Activated naive CD4-positive, alpha-beta T cell treated with anti-CD3 and anti-CD28 coated beads, Interleukin-2, amount 50 U/mL, for 24 hours (primary cell): ENCODE results near the gene COX11.

ENCODE experiments used
- H3K27ac Mint-ChIP-seq: one replicate; pipeline ENCODE4 v1.8.0; 2021; ENCODE audit warnings: mild to moderate bottlenecking, mixed read lengths
- H3K27me3 Mint-ChIP-seq: one replicate; pipeline ENCODE4 v1.8.0; 2021; ENCODE audit warnings: mixed read lengths
- H3K36me3 Mint-ChIP-seq: one replicate; pipeline ENCODE4 v1.8.0; 2021; ENCODE audit warnings: mixed read lengths
- H3K4me1 Mint-ChIP-seq: one replicate; pipeline ENCODE4 v1.8.0; 2021; ENCODE audit warnings: mixed read lengths
- H3K4me3 Mint-ChIP-seq: one replicate; pipeline ENCODE4 v1.8.0; 2021; ENCODE audit warnings: mild to moderate bottlenecking, mixed read lengths
- H3K9me3 Mint-ChIP-seq: one replicate; pipeline ENCODE4 v1.8.0; 2021; ENCODE audit warnings: mixed read lengths

COX11 gene, protein sequence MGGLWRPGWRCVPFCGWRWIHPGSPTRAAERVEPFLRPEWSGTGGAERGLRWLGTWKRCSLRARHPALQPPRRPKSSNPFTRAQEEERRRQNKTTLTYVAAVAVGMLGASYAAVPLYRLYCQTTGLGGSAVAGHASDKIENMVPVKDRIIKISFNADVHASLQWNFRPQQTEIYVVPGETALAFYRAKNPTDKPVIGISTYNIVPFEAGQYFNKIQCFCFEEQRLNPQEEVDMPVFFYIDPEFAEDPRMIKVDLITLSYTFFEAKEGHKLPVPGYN

DNA sequence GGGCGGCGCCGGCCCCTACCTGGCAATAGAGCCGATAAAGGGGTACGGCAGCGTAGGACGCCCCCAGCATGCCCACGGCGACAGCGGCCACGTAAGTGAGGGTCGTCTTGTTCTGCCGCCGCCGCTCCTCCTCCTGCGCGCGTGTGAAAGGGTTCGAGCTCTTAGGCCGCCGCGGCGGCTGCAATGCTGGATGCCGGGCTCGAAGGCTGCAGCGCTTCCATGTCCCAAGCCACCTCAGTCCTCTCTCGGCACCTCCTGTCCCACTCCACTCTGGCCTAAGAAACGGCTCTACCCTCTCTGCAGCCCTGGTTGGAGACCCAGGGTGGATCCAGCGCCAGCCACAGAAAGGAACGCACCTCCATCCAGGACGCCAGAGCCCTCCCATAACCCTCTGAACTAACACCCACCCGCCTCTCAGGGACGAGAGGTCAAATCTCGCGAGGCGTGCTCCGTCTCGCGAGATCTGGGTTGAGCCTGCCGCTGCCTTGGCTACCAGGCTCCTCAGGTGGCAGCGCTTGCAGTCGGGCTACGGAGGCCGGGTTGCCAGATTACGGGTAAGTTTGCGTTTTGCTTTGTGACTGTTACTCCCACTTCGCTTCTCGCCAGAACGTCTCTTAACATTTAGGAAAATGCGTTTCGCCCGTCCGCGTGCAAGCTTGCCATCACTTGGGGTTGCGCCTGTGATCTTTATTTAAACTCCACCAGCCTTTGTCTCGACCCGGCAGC is at the start of gene COX11, which contains the start of gene STXBP4:
Gene COX11 (minus strand): TSS at position 393 of the 726 bp plus-strand sequence. CDS start 8 bp downstream, at position 385.
Gene STXBP4 (plus strand): TSS at position 504 of the 726 bp plus-strand sequence. CDS start 17,455 bp downstream, outside the sequence.
- Mint-ChIP-seq H3K9me3 (no peaks in the 10 kb centered on the region), H3K4me1 (peaks cover 31% of the 10 kb centered on the region), H3K4me3 (no peak within 1 kb of the TSS), H3K36me3 (no peaks in the 10 kb centered on the region), H3K27me3 (no peaks in the 10 kb centered on the region), H3K27ac (no peak within 1 kb of the TSS)

DNA sequence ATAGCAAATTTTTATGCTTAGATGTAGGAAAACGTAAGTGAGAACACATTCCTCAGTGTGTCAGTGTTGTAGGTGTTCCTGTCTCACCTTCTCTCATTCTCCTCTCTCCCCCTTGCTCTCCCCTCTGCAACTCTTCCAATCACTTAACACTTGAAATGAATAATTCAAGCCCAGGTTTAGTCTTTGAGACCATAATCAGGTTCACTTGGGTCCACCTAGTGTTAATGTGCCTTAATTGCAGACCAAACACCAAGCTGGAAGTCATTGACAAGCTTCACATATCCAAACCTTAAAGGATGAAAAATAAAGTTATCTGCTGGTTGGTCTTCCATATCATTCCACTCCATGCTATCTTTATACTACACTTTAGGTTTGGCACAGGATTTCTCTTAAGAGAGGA is 37.1 kb upstream of the COX11 start:
- no peak overlapping the region for H3K27ac Mint-ChIP-seq
- H3K9me3 Mint-ChIP-seq, result no peaks in the 10 kb centered on the region

DNA sequence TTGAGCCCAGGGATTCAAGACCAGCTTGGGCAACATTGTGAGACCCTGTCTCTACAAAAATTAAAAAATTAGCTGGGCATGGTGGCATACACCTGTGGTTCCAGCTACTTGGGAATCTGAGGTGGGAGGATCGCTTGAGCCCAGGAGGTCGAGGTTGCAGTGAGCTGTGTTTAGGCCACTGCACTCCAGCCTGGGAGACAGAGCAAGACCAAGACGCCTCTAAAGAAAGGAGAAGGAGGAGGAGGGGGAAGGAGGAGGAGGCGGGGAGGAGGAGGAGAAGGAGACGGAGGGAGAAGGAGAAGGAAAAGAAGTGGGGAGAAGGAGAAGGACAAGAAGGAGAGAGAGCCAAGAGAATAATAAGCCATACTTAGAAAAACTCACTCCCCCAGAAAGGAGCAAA is 36.0 kb upstream of the COX11 start:
- Mint-ChIP-seq H3K9me3 (no peaks in the 10 kb centered on the region), H3K27me3 (no peaks in the 10 kb centered on the region), H3K27ac (no peak overlapping the region), H3K36me3 (peaks cover 3% of the 10 kb centered on the region), H3K4me1 (no peaks in the 10 kb centered on the region), H3K4me3 (no peak overlapping the region)

More for the DNA sequence above, 37.1 kb upstream of the COX11 start:
- Mint-ChIP-seq H3K27me3 (no peaks in the 10 kb centered on the region), H3K4me3 (no peak overlapping the region), H3K36me3 (peaks cover 3% of the 10 kb centered on the region), H3K4me1 (no peaks in the 10 kb centered on the region)

DNA sequence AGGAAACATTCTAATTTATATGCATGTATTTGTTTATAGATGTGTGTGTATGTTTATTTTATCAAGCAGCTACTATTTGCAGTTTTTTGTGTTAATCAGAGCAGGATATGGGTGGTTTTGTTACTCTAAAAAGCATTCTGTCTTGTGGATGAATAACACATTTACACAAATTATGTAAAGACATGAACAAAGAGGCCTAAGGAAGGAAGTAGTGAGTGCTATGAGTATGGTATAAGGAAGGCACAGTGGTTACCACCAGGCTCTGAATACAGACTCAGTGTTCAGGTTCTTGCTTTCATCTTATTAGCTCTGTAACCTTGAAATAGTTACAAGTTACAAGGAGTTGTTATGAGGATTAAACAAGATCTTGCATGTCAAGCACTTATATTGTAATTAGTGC is 34.0 kb upstream of the COX11 start:
- Mint-ChIP-seq H3K36me3 (no peaks in the 10 kb centered on the region), H3K27me3 (no peaks in the 10 kb centered on the region), H3K9me3 (no peaks in the 10 kb centered on the region), H3K27ac (no peak overlapping the region), H3K4me1 (no peaks in the 10 kb centered on the region), H3K4me3 (no peak overlapping the region)

DNA sequence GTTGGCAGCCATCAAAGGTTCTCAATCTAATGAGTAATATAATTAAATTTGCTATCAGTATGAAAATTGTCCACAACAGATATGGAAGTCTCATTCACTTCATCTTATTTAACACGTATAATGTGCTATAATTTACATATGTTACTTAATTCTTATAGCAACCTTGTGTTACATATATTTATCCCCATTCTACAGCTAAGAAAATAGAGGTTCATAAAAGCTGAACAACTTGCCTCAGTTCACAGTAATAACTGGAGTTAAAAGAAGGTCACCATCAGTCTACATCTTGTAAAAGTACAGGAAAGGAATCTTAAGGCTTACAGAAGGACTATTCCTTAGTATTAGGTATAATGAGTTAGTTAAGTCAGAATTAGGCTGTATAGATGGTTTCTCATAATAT is 28.0 kb upstream of the COX11 start:
- Mint-ChIP-seq H3K4me1 (no peaks in the 10 kb centered on the region), H3K4me3 (no peak overlapping the region), H3K9me3 (no peaks in the 10 kb centered on the region), H3K36me3 (no peaks in the 10 kb centered on the region), H3K27me3 (no peaks in the 10 kb centered on the region), H3K27ac (no peak overlapping the region)

DNA sequence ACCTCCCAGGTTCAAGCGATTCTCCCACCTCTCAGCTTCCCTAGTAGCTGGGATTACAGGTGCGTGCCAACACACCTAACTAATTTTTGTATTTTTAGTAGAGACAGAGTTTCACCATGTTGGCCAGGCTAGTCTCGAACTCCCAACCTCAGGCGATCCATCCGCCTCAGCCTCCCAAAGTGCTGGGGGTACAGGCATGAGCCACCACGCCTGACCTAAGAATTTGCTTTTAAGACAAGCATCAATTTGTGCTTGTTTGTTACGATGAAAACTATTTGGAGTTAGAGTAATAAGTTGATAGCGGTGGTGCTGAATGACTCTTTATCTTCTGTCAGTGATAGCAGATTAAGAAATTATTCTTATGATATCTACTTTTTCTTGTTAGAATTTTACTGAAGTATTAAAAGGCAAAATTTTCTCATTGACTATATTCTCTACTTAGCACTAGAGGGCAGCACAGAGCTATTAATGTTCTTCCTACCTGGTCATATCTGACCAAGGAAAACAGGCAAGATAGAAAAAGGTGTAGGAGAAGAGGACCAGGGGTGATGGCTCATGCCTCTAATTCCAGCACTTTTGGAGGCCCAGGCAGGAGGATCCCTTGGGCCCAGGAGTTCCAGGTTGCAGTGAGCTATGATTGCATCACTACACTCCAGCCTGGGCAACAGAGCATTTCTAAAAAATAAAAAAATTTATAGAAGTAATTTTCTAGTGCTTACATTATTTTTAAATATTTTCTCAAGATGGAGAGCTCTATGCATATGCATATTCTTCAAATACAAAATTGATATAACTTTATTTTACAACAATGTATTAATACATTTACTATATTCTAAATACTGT is 24.6 kb upstream of the COX11 start:
- Mint-ChIP-seq H3K4me3 (no peak overlapping the region), H3K9me3 (no peaks in the 10 kb centered on the region), H3K36me3 (no peaks in the 10 kb centered on the region), H3K4me1 (no peaks in the 10 kb centered on the region), H3K27ac (no peak overlapping the region), H3K27me3 (no peaks in the 10 kb centered on the region)

DNA sequence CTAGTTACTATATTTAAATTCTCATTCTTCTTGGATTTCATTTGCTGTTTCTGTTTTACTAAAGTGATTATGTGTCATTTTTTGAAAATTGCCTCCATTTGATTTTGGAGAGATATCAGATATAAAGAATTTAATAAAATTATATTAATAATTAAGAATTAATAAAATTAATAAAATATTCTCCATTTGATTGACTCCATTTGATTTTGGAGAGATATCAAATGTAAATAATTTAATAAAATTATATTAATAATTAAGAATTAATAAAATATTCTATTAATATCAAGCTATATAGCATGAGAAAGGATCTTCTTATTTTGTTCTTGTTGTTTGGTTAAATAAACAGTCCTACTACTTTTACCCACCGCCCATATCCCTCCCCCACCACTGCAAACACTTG is 23.1 kb upstream of the COX11 start:
- no peaks in the 10 kb centered on the region for H3K4me1 Mint-ChIP-seq
- no peak overlapping the region for H3K4me3 Mint-ChIP-seq
- no peaks in the 10 kb centered on the region for H3K27me3 Mint-ChIP-seq
- no peak overlapping the region for H3K27ac Mint-ChIP-seq
- H3K36me3 Mint-ChIP-seq, result no peaks in the 10 kb centered on the region
- H3K9me3 Mint-ChIP-seq, result no peaks in the 10 kb centered on the region

DNA sequence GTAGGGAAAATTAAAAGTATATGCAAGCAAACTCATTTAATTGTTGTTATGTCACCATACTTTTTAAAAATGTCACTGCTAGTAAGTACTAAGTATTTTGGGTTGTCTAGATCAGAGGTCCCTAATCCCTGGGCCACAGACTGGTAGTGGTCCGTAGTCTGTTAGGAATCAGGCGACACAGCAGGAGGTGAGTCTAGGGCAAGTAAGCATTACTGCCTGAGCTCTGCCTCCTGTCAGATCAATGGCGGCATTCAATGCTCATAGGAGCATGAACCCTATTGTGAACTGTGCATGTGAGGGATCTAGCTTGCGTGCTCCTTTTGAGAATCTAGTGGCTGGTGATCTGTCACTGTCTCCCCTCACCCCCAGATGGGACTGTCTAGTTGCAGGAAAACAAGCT is 21.7 kb upstream of the COX11 start:
- Mint-ChIP-seq H3K27me3 (no peaks in the 10 kb centered on the region), H3K9me3 (no peaks in the 10 kb centered on the region), H3K4me1 (no peaks in the 10 kb centered on the region)

DNA sequence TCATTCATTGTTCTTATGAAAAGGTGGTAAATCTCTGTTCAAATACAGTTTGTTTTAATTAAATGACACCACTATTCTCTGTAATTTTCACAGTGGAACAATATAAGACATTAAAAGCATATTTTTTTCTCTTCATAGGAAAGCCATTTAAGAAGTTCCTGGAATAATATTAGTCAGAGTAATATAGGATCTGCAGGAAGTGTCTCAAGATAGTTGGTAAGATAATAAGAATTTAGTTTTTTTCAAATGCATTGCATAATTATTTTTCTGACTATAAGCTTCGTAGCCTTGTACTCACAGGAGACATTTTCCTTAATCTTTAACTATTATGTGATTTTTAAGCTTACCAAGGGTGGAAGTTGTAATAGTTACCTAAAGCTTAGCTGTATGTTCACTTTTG is 17.0 kb upstream of the COX11 start:
- no peaks in the 10 kb centered on the region for H3K4me1 Mint-ChIP-seq
- H3K27me3 Mint-ChIP-seq, result no peaks in the 10 kb centered on the region
- H3K9me3 Mint-ChIP-seq, result no peaks in the 10 kb centered on the region
- peaks cover 6% of the 10 kb centered on the region for H3K36me3 Mint-ChIP-seq
- no peak overlapping the region for H3K27ac Mint-ChIP-seq
- no peak overlapping the region for H3K4me3 Mint-ChIP-seq

More for the DNA sequence above, 21.7 kb upstream of the COX11 start:
- no peaks in the 10 kb centered on the region for H3K36me3 Mint-ChIP-seq
- H3K4me3 Mint-ChIP-seq, result no peak overlapping the region
- no peak overlapping the region for H3K27ac Mint-ChIP-seq

DNA sequence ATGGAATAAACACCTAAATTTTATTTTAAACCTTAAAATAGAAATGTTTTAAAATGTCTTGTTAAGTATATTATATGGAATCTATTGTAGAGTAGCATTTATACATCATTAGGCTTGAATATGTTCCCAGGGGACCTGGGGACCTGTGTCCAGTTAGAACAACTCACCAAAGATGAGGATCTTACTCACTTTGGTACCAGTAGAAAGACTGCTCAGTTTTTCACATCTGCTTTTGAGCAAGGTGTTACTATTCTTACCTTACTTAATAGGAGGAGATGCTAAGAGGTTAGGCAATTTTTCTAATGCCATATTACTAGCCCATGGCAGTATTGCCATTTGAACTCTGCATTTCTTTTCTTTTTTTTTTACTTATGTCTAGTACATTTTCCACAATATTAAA is 14.8 kb upstream of the COX11 start:
- no peak overlapping the region for H3K27ac Mint-ChIP-seq
- H3K36me3 Mint-ChIP-seq, result peaks cover 11% of the 10 kb centered on the region
- H3K4me3 Mint-ChIP-seq, result no peak overlapping the region
- H3K4me1 Mint-ChIP-seq, result peaks cover 5% of the 10 kb centered on the region
- peaks cover 7% of the 10 kb centered on the region for H3K9me3 Mint-ChIP-seq
- H3K27me3 Mint-ChIP-seq, result no peaks in the 10 kb centered on the region

DNA sequence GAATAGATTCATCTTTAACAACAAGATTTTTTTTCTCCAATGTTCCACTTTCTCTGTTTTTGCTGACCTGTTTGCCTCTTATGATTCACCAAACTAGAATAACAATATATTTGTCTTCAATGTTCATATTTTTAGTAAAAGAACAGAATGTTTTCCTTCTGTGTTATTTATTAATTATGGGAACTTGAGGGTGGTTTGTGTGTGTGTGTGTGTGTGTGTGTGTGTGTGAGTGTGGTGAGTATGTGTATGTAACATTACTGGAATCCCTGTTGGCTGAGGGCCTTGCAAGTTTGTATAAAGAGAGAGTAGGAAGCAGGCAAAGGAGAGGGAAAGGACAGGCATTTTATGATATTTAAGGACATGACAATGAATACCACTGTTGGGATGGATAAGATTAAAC is 13.9 kb upstream of the COX11 start:
- Mint-ChIP-seq H3K4me3 (no peak overlapping the region), H3K4me1 (peaks cover 5% of the 10 kb centered on the region), H3K27me3 (no peaks in the 10 kb centered on the region), H3K36me3 (peaks cover 11% of the 10 kb centered on the region), H3K9me3 (peaks cover 7% of the 10 kb centered on the region), H3K27ac (no peak overlapping the region)

DNA sequence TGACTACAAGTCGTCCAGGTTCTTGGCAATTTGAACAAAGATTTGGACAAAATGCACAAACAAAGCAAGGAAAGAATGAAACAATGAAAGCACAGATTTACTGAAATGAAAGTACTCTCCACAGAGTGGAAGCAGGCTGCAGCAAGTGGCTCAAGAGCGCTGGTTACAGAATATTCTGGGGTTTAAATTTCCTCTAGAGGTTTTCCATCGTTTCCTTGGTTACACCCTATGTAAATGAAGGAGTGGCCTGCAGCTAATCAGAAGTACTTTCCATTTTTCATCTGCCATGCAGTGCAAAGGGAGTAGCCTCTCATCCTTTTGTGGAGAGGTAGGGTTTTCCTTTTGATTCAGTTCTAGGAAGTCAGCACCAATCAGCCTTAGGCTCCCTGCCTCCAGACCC is 11.9 kb upstream of the COX11 start:
- Mint-ChIP-seq H3K4me1 (peaks cover 5% of the 10 kb centered on the region), H3K27me3 (no peaks in the 10 kb centered on the region), H3K27ac (no peak overlapping the region), H3K9me3 (peaks cover 7% of the 10 kb centered on the region), H3K4me3 (no peak overlapping the region), H3K36me3 (peaks cover 13% of the 10 kb centered on the region)

DNA sequence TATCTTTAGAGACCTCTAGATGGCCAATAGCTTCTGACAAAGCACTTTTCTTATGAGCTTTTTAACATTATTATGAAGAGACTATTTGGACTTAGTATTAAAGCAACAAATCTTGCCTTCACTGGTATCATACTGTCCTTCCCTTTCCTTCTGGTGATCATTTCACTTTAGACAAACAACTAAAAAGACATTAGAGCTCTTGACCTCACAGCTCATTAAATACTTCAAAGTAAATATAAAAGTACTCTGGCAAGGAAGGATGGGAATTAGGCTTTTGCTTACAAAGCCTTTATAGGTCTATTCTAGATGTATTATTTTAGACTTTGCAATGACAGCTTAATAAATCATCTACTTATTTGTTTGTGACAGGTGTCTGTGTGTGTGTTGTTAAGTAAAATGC is 11.2 kb upstream of the COX11 start:
- peaks cover 13% of the 10 kb centered on the region for H3K36me3 Mint-ChIP-seq
- peaks cover 7% of the 10 kb centered on the region for H3K9me3 Mint-ChIP-seq
- no peaks in the 10 kb centered on the region for H3K27me3 Mint-ChIP-seq
- H3K4me3 Mint-ChIP-seq, result no peak overlapping the region
- H3K4me1 Mint-ChIP-seq, result peaks cover 5% of the 10 kb centered on the region
- no peak overlapping the region for H3K27ac Mint-ChIP-seq

DNA sequence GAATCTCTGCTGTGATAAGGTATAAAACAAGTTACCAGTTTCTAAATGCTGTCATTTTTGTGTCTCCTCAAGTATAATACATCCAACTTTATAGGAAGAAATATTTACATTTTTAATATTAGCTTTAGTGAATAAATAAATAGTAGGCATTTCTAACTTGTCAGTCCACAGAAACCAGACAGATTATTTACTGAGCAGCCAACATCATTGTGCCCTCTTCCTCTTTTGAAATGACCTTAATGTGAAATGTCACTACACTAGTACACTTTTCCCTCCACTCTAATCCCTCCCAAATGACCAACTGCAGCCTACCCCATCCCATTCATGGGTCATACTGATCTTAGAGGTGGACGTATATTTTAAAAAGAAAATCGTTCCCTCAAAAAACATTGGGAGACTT is 9.3 kb upstream of the COX11 start:
- no peaks in the 10 kb centered on the region for H3K27me3 Mint-ChIP-seq
- peaks cover 13% of the 10 kb centered on the region for H3K36me3 Mint-ChIP-seq
- H3K9me3 Mint-ChIP-seq, result peaks cover 7% of the 10 kb centered on the region
- H3K27ac Mint-ChIP-seq, result no peak overlapping the region
- H3K4me1 Mint-ChIP-seq, result peaks cover 5% of the 10 kb centered on the region
- H3K4me3 Mint-ChIP-seq, result no peak overlapping the region

DNA sequence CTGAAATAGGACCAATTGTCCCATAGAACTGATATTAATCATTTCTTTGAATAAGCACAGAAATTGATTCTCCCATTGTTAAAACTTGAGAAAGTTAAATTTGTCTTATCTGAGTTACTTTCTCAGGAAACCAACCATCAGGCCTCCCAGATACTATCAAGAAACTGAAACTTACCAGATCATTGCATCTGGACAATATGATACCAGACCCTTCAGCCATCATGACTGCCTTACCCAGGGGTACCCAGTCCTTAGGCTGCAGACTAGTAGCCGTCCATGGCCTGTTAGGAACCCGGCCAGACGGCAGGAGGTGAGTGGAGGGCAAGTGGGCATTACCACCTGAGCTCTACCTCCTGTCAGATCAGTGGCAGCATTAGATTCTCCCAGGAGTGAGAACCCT is 7.9 kb upstream of the COX11 start:
- Mint-ChIP-seq H3K27ac (no peak overlapping the region), H3K4me1 (peaks cover 9% of the 10 kb centered on the region), H3K36me3 (peaks cover 11% of the 10 kb centered on the region), H3K4me3 (no peak overlapping the region), H3K9me3 (peaks cover 7% of the 10 kb centered on the region), H3K27me3 (no peaks in the 10 kb centered on the region)

DNA sequence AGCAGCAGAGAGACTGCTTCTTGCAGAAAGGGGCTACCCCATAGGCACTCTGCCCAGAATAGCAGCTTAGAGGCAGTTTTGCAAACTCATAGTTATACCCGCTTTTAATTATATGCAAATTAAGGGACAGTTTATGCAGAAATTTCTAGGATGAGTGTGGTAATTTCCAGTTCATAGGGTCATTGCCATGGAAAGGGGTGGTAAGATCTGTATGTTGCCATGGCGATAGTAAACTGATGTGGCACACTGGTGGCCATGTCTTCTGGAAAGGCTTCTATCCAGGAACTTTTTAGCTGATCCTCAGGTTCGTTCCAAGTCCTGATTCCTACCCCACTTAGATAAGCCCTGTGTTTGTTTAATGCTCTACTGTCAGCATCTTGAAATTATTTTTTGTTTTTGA is 6.3 kb upstream of the COX11 start:
- Mint-ChIP-seq H3K36me3 (peaks cover 7% of the 10 kb centered on the region), H3K9me3 (peaks cover 7% of the 10 kb centered on the region), H3K4me3 (no peak overlapping the region), H3K27me3 (no peaks in the 10 kb centered on the region), H3K4me1 (peaks cover 9% of the 10 kb centered on the region), H3K27ac (no peak overlapping the region)
